GM12875 (cell line): ENCODE results near the gene IL1RAPL2.

Source experiments
- H3K4me3 ChIP-seq: one replicate; pipeline ENCODE4 v1.5.1; 2011; ENCODE audit warnings: low read depth, low read length, control low read depth
- TF ChIP-seq, protein P1 (sequence below): IDR thresholded peaks from 2 replicates; pipeline ENCODE4 v1.5.1; 2011; ENCODE audit warnings: low read depth, mild to moderate bottlenecking, control low read depth, inconsistent platforms, low read length, moderate library complexity, borderline replicate concordance; ENCODE audit not compliant: insufficient read depth

Gene IL1RAPL2

DNA sequence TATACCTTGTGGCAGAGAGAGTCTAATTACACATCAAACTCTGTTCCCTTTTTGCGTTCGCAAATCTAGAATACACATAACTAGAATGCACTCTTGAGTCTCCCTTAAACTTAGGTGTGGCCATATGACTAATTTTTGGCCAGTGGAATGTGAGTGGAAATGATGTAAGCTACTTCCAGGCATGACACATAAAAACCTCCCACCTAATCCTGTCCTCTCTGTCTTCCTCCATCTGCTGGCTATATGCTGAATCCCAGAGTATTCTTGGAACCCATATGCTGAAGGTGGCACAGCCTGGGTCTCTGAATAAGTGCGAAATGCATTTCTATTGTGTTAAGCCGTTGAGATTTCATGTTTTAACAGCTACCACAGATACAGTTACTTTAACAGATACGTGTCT is 986.4 kb downstream of the IL1RAPL2 start:
- TF ChIP-seq, protein P1, sequence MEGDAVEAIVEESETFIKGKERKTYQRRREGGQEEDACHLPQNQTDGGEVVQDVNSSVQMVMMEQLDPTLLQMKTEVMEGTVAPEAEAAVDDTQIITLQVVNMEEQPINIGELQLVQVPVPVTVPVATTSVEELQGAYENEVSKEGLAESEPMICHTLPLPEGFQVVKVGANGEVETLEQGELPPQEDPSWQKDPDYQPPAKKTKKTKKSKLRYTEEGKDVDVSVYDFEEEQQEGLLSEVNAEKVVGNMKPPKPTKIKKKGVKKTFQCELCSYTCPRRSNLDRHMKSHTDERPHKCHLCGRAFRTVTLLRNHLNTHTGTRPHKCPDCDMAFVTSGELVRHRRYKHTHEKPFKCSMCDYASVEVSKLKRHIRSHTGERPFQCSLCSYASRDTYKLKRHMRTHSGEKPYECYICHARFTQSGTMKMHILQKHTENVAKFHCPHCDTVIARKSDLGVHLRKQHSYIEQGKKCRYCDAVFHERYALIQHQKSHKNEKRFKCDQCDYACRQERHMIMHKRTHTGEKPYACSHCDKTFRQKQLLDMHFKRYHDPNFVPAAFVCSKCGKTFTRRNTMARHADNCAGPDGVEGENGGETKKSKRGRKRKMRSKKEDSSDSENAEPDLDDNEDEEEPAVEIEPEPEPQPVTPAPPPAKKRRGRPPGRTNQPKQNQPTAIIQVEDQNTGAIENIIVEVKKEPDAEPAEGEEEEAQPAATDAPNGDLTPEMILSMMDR = no peak

DNA sequence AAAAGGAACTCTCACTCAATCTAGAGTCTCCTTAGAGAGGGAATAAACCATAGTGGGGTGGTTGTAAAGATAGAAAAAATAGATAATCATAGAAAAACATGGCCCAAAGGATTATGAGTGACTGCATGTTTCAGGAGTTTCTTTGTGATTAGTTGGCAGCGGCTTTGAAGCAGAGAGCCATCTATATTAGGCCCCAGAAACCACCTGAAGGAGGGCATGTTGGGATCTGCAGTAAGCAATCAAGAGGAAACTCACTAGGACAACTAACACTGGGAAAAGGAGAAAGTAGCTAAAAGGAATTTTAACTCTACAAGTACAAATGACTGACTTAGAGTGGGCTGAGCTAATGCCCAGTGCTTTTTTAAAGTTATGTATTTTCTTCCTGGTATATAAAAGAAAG is 987.1 kb downstream of the IL1RAPL2 start:
- TF ChIP-seq, protein P1 = no peak

More for the DNA sequence above, 986.4 kb downstream of the IL1RAPL2 start:
- no peak overlapping the region for H3K4me3 ChIP-seq

DNA sequence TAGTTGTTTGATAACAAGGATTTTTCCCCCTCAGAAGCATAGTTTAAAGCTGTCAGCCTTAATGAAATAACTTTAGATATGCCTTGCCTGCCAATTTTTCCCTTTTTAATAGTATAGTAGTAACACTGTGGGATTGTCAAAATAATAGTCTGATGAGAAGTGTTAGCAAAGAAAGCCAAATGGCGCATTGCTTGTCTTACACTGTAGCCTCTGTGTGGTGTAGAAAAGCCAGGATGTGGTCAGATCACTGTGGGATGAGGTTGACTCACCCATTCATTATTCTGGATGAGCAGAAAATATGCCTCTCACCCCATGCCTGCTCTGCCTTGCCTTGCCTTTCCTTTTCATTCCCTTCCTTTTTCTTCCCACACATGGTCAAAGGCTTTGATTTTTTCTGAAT is 998.5 kb downstream of the IL1RAPL2 start:
- H3K4me3 ChIP-seq = no peak overlapping the region
- TF ChIP-seq, protein P1 = no peak

More for the DNA sequence above, 987.1 kb downstream of the IL1RAPL2 start:
- H3K4me3 ChIP-seq = no peak overlapping the region

DNA sequence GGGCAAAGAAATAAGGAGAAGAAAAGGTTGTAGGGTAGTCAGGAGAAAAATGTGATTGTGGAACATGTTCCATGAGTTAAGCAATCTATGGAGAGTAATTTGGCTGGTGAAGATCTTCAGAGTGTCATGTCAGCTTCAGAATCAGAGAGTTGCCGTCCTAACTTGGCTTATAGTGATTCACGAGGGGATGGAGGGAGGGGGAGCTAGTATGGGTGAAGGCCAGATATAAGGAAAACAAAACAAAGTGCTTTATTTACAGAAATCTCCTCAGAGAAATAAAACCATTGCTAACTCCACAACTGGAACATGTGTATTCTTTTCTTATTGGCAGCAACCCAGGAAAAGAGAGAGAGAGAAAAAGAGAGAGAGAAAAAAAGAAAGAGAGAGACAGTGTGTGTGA is 999.9 kb downstream of the IL1RAPL2 start:
- TF ChIP-seq, protein P1 = no peak
- no peak overlapping the region for H3K4me3 ChIP-seq

DNA sequence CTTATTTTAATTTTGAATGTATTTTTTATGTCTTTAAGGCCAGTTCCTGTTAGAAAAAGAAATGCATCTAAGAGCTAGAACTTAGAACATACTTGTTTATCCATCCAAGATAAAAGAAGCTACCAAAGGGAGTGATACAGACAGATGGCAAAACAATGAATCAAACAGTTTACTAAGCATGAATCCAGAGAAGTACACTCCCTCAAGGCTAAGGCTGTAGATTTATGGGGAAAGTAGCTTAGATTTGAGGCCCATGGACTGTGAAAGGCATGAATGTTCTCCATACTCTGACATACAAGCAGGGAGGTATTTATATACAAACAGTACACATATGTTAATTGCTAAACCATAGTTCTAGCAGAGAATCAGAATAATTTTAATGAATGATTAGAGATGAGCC is 1001.1 kb downstream of the IL1RAPL2 start:
- H3K4me3 ChIP-seq = no peak overlapping the region
- TF ChIP-seq, protein P1 = no peak

DNA sequence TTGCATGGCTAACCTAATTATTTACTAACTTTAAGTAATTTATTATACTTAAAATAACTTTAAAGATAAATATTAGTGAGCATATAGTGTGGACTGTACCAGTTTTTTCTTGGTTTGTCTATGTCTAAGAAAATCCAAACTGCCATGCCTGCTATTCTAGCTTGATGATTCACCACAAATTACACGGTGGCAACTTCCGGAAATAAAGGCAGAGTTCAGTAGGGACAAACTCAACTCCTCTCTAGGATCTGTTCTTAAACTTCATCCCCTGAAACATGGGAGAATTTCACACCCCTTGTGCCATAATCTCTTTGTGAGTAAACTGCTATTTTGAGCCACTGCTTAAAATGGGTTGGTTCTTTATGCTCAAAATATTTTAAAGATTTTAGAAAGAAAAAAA is 1042.7 kb downstream of the IL1RAPL2 start:
- TF ChIP-seq, protein P1 = no peak
- H3K4me3 ChIP-seq = no peak overlapping the region

DNA sequence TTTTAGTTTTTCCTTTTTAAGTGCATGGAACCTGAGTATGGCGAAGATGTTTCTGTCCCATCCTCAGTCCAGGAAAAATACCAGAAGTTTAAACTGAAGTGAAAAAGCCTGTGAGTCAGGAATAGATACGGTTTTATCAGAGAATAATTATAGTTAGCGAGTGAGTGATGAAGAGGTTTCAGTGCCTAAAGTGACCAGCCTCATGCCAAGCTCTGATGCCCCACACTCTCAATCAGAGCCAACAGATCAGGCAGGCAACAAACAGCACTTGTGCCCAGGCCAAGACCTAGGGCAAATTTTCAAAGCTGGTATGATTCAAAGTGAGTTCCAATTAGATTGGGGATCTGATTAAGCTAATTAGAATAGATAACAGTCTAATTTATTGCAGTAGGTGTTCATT is 1043.5 kb downstream of the IL1RAPL2 start:
- no peak overlapping the region for H3K4me3 ChIP-seq
- TF ChIP-seq, protein P1 = no peak
